Measurements from ENCODE around the gene EHMT2.
A peak's percentile ranks its signal among the peaks of the same experiment; 100 is the strongest.
"Not testable (repeated sequence)": the region's sequence is repeated elsewhere in the genome, so short reads cannot be mapped to it uniquely, and the experiment has no call there.

The EHMT2 gene

DNA sequence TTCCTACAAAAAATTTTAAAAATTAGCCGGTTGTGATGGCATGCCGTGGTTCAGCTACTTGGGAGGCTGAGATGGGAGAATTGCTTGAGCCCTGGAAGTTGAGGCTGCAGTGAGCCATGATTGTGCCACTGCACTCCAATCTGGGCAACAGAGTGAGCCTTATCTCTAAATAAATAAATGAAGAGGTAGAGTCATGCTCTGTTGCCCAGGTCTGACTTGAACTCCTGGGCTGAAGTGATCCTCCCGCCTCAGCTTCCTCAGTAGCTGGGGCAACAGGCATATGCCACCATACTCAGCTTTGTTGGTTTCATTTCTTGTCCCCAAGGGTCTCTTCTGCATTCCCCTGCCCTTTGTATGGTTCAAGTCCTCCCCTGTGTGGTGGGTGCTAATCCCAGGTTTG is 53.0 kb downstream of the EHMT2 start:
- no peak overlapping the region for H3K4me3 ChIP-seq (ENCODE audit: low read depth in 1 of 2, low read length in 2 of 2)
- peaks cover 4 to 12% of the 10 kb centered on the region in 2 donors for H3K36me3 ChIP-seq (ENCODE audit: control insufficient read depth in 1 of 2, insufficient read depth in 2 of 2, low read length in 2 of 2)
- H3K9me3 ChIP-seq (ENCODE audit: control insufficient read depth in 1 of 2, low read length in 2 of 2) = no peaks in the 10 kb centered on the region
- H3K4me1 ChIP-seq (ENCODE audit: control insufficient read depth in 1 of 2, insufficient read depth in 2 of 2, low read length in 2 of 2) = no peaks in the 10 kb centered on the region
- H3K27ac ChIP-seq (ENCODE audit: low read depth, low read length) = no peak overlapping the region
- no peaks in the 10 kb centered on the region for H3K27me3 ChIP-seq (ENCODE audit: control insufficient read depth in 1 of 2, insufficient read depth in 2 of 2, low read length in 2 of 2)
- no peak overlapping the region for H3K9ac ChIP-seq (ENCODE audit: low read depth in 1 of 2, low read length in 2 of 2)

DNA sequence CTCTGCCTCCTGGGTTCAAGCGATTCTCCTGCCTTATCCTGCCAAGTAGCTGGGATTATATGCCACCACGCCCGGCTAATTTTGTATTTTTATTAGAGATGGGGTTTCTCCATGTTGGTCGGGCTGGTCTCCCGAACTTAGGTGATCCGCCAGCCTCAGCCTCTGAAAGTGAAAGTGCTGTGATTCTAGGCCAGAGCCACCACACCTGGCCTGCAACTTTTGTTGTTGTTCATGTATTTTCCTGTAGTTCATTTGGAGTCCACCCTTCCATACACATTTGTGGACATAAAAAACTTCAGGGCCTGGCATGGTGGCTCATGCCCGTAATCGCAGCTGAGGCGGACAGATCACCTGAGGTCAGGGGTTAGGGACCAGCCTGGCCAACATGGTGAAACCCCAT is 55.4 kb downstream of the EHMT2 start:
- H3K27me3 ChIP-seq (ENCODE audit: control insufficient read depth in 1 of 2, insufficient read depth in 2 of 2, low read length in 2 of 2) = no peaks in the 10 kb centered on the region
- H3K27ac ChIP-seq (ENCODE audit: low read depth, low read length) = no peak overlapping the region
- no peak overlapping the region for H3K9ac ChIP-seq (ENCODE audit: low read depth in 1 of 2, low read length in 2 of 2)
- peaks cover 9 to 15% of the 10 kb centered on the region in 2 donors for H3K4me1 ChIP-seq (ENCODE audit: control insufficient read depth in 1 of 2, insufficient read depth in 2 of 2, low read length in 2 of 2)
- H3K4me3 ChIP-seq (ENCODE audit: low read depth in 1 of 2, low read length in 2 of 2) = no peak overlapping the region
- H3K9me3 ChIP-seq (ENCODE audit: control insufficient read depth in 1 of 2, low read length in 2 of 2) = no peaks in the 10 kb centered on the region
- peaks cover 12 to 36% of the 10 kb centered on the region in 2 donors for H3K36me3 ChIP-seq (ENCODE audit: control insufficient read depth in 1 of 2, insufficient read depth in 2 of 2, low read length in 2 of 2)

DNA sequence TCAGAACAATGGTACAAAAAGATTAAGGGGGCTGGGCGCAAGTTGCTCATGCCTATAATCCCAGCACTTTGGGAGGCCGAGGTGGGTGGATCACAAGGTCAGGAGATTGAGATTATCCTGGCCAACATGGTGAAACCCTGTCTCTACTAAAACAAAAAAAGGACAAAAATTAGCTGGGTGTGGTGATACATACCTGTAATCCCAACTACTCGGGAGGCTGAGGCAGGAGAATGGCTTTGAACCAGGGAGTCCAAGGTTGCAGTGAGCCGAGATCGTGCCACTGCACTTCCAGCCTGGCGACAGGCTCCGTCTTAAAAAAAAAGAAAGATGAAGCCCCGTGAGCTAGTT is 57.7 kb downstream of the EHMT2 start:
- H3K27ac ChIP-seq (ENCODE audit: low read depth, low read length); H3K4me3 ChIP-seq (ENCODE audit: low read depth in 1 of 2, low read length in 2 of 2); H3K9me3 ChIP-seq (ENCODE audit: control insufficient read depth in 1 of 2, low read length in 2 of 2); H3K27me3 ChIP-seq (ENCODE audit: control insufficient read depth in 1 of 2, insufficient read depth in 2 of 2, low read length in 2 of 2); H3K9ac ChIP-seq (ENCODE audit: low read depth in 1 of 2, low read length in 2 of 2): not testable (repeated sequence)
- Histone ChIP-seq H3K36me3 (ENCODE audit: control insufficient read depth in 1 of 2, insufficient read depth in 2 of 2, low read length in 2 of 2) (peaks cover 13 to 38% of the 10 kb centered on the region in 2 donors), H3K4me1 (ENCODE audit: control insufficient read depth in 1 of 2, insufficient read depth in 2 of 2, low read length in 2 of 2) (peaks cover 21 to 30% of the 10 kb centered on the region in 2 donors)

DNA sequence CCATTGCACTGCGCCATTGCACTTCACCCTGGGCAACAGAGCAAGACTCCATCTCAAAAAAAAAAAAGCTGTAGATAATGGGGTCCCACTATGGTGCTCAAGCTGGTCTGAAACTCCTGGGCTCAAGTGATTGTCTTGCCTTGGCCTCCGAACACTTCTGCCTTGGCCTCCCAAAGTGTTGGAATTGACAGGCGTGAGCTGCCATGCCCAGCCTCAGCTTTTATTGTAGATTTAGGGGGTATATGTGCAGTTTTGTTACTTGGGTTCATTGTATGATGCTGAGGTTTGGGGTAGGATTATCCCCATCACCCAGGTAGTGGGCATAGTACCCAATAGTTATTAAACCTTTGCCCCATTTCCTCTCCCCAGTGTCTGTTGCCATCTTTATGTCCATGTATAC is 58.5 kb downstream of the EHMT2 start:
- H3K36me3 ChIP-seq (ENCODE audit: control insufficient read depth in 1 of 2, insufficient read depth in 2 of 2, low read length in 2 of 2) = peaks cover 13 to 38% of the 10 kb centered on the region in 2 donors
- no peak overlapping the region for H3K27ac ChIP-seq (ENCODE audit: low read depth, low read length)
- H3K4me3 ChIP-seq (ENCODE audit: low read depth in 1 of 2, low read length in 2 of 2) = no peak overlapping the region
- H3K27me3 ChIP-seq (ENCODE audit: control insufficient read depth in 1 of 2, insufficient read depth in 2 of 2, low read length in 2 of 2) = no peaks in the 10 kb centered on the region
- no peaks in the 10 kb centered on the region for H3K9me3 ChIP-seq (ENCODE audit: control insufficient read depth in 1 of 2, low read length in 2 of 2)
- no peak overlapping the region for H3K9ac ChIP-seq (ENCODE audit: low read depth in 1 of 2, low read length in 2 of 2)
- H3K4me1 ChIP-seq (ENCODE audit: control insufficient read depth in 1 of 2, insufficient read depth in 2 of 2, low read length in 2 of 2) = peaks cover 21 to 34% of the 10 kb centered on the region in 2 donors

DNA sequence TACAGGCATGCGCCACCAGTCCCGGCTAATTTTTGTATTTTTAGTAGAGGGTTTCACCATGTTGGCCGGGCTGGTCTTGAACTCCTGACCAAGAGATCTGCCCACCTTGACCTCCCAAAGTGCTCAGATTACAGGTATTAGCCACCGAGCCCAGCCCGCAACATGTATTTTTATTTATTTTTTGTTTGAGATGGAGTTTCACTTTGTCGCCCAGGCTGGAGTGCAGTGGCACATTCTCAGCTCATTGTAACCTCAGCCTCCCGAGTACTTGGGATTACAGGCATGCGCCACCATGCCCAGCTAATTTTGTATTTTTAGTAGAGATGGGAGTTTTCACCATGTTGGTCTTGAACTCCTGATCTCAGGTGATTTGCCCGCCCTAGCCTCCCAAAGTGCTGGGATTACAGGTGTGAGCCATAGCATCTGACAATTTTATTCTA is 59.4 kb downstream of the EHMT2 start:
- not testable (repeated sequence) for H3K27me3 ChIP-seq (ENCODE audit: control insufficient read depth in 1 of 2, insufficient read depth in 2 of 2, low read length in 2 of 2); H3K27ac ChIP-seq (ENCODE audit: low read depth, low read length); H3K4me3 ChIP-seq (ENCODE audit: low read depth in 1 of 2, low read length in 2 of 2); H3K9me3 ChIP-seq (ENCODE audit: control insufficient read depth in 1 of 2, low read length in 2 of 2)
- peaks cover 13 to 38% of the 10 kb centered on the region in 2 donors for H3K36me3 ChIP-seq (ENCODE audit: control insufficient read depth in 1 of 2, insufficient read depth in 2 of 2, low read length in 2 of 2)
- H3K9ac ChIP-seq (ENCODE audit: low read depth in 1 of 2, low read length in 2 of 2) = peak overlapping the region in 1 of 2 donors; percentile 100
- H3K4me1 ChIP-seq (ENCODE audit: control insufficient read depth in 1 of 2, insufficient read depth in 2 of 2, low read length in 2 of 2) = peaks cover 21 to 39% of the 10 kb centered on the region in 2 donors

DNA sequence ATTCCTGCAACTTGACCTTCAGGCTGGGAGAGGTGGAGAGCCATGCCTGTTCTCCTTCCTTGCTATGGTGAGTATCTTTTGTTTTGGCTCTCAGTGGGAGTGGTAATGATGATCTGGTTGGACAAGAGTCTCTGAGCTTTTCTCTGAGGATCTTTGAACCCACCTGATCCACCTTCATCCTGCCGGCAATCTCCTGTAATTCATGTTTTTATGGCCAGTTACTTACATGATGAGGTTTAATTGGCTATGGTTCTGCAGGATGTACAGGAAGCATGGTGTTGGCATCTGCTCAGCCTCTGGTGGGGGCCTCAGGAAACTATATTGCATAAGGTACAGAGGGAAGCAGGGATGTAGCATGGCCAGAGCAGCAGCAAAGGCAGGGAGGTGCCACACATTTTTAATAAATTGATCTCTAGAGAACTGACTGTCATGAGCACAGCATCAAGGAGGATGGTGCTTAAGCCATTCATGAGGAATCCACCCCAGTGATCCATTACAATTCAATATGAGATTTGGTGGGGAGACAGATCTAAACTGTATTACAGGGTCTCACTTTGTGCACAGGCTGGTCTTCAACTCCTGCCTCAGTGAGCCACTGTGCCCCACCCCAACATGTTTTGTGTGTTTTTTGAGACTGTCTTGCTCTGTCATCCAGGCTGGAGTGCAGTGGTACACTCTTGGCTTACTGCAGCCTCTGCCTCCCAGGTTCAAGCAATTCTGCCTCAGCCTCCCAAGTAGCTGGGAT is 60.0 kb downstream of the EHMT2 start:
- H3K9ac ChIP-seq (ENCODE audit: low read depth in 1 of 2, low read length in 2 of 2) = peak overlapping the region; percentile 96 to 100
- peaks cover 13 to 38% of the 10 kb centered on the region in 2 donors for H3K36me3 ChIP-seq (ENCODE audit: control insufficient read depth in 1 of 2, insufficient read depth in 2 of 2, low read length in 2 of 2)
- peaks cover 21 to 44% of the 10 kb centered on the region in 2 donors for H3K4me1 ChIP-seq (ENCODE audit: control insufficient read depth in 1 of 2, insufficient read depth in 2 of 2, low read length in 2 of 2)
- no peak overlapping the region for H3K27ac ChIP-seq (ENCODE audit: low read depth, low read length)
- H3K27me3 ChIP-seq (ENCODE audit: control insufficient read depth in 1 of 2, insufficient read depth in 2 of 2, low read length in 2 of 2) = no peaks in the 10 kb centered on the region
- H3K9me3 ChIP-seq (ENCODE audit: control insufficient read depth in 1 of 2, low read length in 2 of 2) = no peaks in the 10 kb centered on the region
- H3K4me3 ChIP-seq (ENCODE audit: low read depth in 1 of 2, low read length in 2 of 2) = peak overlapping the region; percentile 95 to 98

DNA sequence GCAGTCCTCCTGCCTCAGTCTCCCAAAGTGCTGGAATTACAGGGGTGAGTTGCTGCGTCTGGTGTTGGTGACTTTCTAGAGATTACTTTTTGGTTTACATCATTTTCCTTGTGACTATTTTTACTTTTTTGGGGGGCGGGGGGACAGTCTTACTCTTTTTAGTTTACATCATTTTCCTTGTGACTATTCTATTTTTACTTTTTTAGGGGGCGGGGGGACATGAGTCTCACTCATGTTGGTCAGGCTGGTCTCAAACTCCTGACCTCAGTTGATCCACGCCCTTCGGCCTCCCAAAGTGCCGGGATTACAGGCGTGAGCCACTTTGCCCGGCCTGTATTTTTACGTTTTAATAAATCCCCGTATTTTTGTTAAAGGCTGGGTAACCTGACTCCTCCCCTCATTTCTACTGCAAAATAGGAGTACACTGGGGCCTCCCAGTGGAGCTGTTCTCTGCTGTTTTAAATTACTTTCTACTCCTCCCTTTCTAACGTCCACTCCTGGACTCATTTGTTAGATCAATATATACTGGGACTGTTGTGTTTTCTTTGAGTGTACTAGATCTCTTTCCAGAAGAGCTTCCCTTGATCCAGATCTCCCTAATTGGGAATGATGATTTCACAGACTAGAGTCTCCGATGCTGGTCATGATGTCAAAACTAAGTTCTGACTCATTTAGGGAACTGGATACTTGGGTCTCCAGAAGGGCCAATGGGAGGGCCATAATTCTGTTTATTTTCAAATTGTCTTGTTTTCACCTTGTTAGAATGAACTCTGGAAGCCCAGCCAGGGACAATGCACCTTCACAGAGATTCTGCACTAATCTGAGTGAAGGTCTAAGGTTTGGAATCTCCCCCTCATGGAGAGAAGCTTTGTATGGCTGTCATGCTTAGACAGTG is 60.8 kb downstream of the EHMT2 start:
- H3K4me1 ChIP-seq (ENCODE audit: control insufficient read depth in 1 of 2, insufficient read depth in 2 of 2, low read length in 2 of 2) = peaks cover 21 to 44% of the 10 kb centered on the region in 2 donors
- H3K27me3 ChIP-seq (ENCODE audit: control insufficient read depth in 1 of 2, insufficient read depth in 2 of 2, low read length in 2 of 2) = no peaks in the 10 kb centered on the region
- peak overlapping the region; percentile 96 to 100 for H3K9ac ChIP-seq (ENCODE audit: low read depth in 1 of 2, low read length in 2 of 2)
- peaks cover 13 to 38% of the 10 kb centered on the region in 2 donors for H3K36me3 ChIP-seq (ENCODE audit: control insufficient read depth in 1 of 2, insufficient read depth in 2 of 2, low read length in 2 of 2)
- H3K4me3 ChIP-seq (ENCODE audit: low read depth in 1 of 2, low read length in 2 of 2) = peak overlapping the region; percentile 95 to 98
- H3K9me3 ChIP-seq (ENCODE audit: control insufficient read depth in 1 of 2, low read length in 2 of 2) = no peaks in the 10 kb centered on the region
- no peak overlapping the region for H3K27ac ChIP-seq (ENCODE audit: low read depth, low read length)

DNA sequence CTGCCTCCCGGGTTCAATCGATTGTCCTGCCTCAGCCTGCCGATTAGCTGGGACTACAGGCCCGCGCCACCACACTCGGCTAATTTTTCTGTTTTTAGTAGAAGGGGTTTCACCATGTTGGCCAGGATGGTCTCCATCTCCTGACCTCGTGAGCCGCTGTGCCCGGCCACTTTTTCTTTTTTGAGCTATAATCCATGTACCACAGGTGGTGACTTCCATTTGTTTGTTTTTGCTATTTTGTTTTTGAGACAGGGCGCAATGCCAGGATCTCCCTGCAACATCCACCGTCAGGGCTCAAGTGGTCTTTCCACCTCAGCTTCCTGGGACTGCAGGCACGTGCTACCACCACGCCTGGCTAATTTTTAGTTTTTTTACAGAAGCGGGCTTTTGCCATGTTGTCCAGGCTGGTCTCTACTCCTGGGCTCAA is 61.4 kb downstream of the EHMT2 start:
- Histone ChIP-seq H3K9ac (ENCODE audit: low read depth in 1 of 2, low read length in 2 of 2) (peak overlapping the region; percentile 96 to 100), H3K4me3 (ENCODE audit: low read depth in 1 of 2, low read length in 2 of 2) (peak overlapping the region; percentile 95 to 98), H3K4me1 (ENCODE audit: control insufficient read depth in 1 of 2, insufficient read depth in 2 of 2, low read length in 2 of 2) (peaks cover 21 to 51% of the 10 kb centered on the region in 2 donors), H3K27me3 (ENCODE audit: control insufficient read depth in 1 of 2, insufficient read depth in 2 of 2, low read length in 2 of 2) (no peaks in the 10 kb centered on the region), H3K36me3 (ENCODE audit: control insufficient read depth in 1 of 2, insufficient read depth in 2 of 2, low read length in 2 of 2) (peaks cover 13 to 38% of the 10 kb centered on the region in 2 donors), H3K9me3 (ENCODE audit: control insufficient read depth in 1 of 2, low read length in 2 of 2) (no peaks in the 10 kb centered on the region), H3K27ac (ENCODE audit: low read depth, low read length) (no peak overlapping the region)

DNA sequence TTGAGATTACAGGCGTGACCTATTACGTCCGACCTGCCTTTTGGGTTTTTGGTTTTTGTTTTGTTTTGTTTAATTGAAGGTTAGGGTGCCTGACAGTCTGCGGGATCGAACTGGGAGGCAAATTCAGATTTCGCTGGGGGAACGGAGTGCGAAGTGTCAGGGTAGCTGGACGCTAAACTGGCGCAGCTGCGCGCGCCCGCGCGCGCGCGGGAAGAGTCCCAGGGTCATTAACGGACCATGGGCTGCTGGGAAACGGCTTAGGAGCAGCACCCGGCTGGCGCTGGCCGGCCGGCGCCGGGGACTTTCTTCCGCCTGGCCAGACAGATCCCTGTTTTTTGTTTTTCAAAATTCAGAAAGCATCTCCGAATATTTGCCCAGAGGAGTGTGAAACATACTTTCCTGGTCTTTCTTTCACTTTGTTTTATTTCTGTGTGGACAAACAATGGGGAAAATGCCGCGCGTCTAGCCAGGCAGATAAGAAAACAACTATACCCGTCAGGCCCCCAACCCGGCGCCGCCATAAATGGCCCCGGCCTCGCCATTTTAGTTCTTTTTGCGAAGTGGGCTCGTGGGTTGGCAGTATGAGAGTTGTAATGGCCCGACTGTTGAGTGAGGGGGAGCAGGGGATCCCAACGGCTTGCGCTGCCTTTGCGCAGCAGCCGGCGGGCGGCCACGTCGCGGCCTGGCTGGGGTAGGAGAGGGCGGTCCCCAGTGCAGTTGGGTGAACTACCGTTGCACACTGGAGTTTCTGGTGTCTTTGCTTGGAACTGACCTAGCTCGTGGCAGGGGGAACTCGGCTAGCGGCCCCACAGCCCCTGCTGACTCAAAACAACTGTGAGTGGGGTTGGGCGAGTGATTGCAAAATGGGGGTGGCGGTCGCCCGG is 62.9 kb downstream of the EHMT2 start:
- Histone ChIP-seq H3K9me3 (ENCODE audit: control insufficient read depth in 1 of 2, low read length in 2 of 2) (no peaks in the 10 kb centered on the region), H3K27me3 (ENCODE audit: control insufficient read depth in 1 of 2, insufficient read depth in 2 of 2, low read length in 2 of 2) (no peaks in the 10 kb centered on the region), H3K4me1 (ENCODE audit: control insufficient read depth in 1 of 2, insufficient read depth in 2 of 2, low read length in 2 of 2) (peaks cover 21 to 55% of the 10 kb centered on the region in 2 donors), H3K9ac (ENCODE audit: low read depth in 1 of 2, low read length in 2 of 2) (peak overlapping the region; percentile 96 to 100), H3K36me3 (ENCODE audit: control insufficient read depth in 1 of 2, insufficient read depth in 2 of 2, low read length in 2 of 2) (peaks cover 11 to 27% of the 10 kb centered on the region in 2 donors), H3K4me3 (ENCODE audit: low read depth in 1 of 2, low read length in 2 of 2) (peak overlapping the region; percentile 95 to 98), H3K27ac (ENCODE audit: low read depth, low read length) (peak overlapping the region; percentile 92)
